ENCODE measurements around the gene TRPT1. TPM values are rescaled to one million over a fixed set of nuclear protein-coding genes. Genes with fewer than 3 reads are reported as not detected.

Gene TRPT1
- total and polyA plus RNA-seq, 9 of the 15 experiments (the other 6 are each of a cell fraction or from before 2014, with no cell fraction given), result 4.6 to 41.7 (median 23.1) TPM

GRCh38 chr11:64204464-64204989 lies 21.5 kb downstream of the TRPT1 start (continued):
- no peak for TF ChIP-seq NR3C1 (CRISPR knock-in tag; IDR thresholded peaks at IDR 0.05)
- no peak for TF ChIP-seq ZNF551 (CRISPR knock-in tag; IDR thresholded peaks at IDR 0.05)
- TF ChIP-seq GATA2 (CRISPR knock-in tag; IDR thresholded peaks at IDR 0.05), result no peak
- no peak for TF ChIP-seq TOE1 (IDR thresholded peaks at IDR 0.05; ENCODE audit: borderline replicate concordance)
- TF ChIP-seq TOE1 (CRISPR knock-in tag; IDR thresholded peaks at IDR 0.05; ENCODE audit: borderline replicate concordance, low read depth), result no peak
- TF ChIP-seq TSC22D4 (tag; IDR thresholded peaks at IDR 0.05), result no peak
- peak; percentile 36 for TF ChIP-seq E2F8 (IDR thresholded peaks at IDR 0.05; ENCODE audit: low read depth, partially characterized antibody)
- no peak for TF ChIP-seq CLOCK (CRISPR knock-in tag; IDR thresholded peaks at IDR 0.05; ENCODE audit: borderline replicate concordance)
- TF ChIP-seq NKRF (IDR thresholded peaks at IDR 0.05; ENCODE audit: borderline replicate concordance), result 0 out of 2 replicates have a peak, but pooled peaks have one; percentile 6
- TF ChIP-seq CBX3 (IDR thresholded peaks at IDR 0.05; ENCODE audit: borderline replicate concordance in 1 of 2, low read length in 2 of 2), result 0 out of 3 replicates have a peak, but pooled peaks of 1 of the 2 experiments have one; percentile 41
- no peak for TF ChIP-seq IRF9 (tag; IDR thresholded peaks at IDR 0.05)
- no peak for TF ChIP-seq CAMTA2 (CRISPR knock-in tag; conservative IDR thresholded peaks at IDR 0.05)
- TF ChIP-seq ZNF75A (CRISPR knock-in tag; IDR thresholded peaks at IDR 0.05), result no peak
- no peak for TF ChIP-seq MAFF (IDR thresholded peaks at IDR 0.05; ENCODE audit: low read length)
- TF ChIP-seq ZFP36 (IDR thresholded peaks at IDR 0.05; ENCODE audit: low read depth, low read length, partially characterized antibody), result peak; percentile 22
- no peak for TF ChIP-seq EZH2 (IDR thresholded peaks at IDR 0.05; ENCODE audit: borderline replicate concordance, low read depth, low read length)
- TF ChIP-seq CBX1 (IDR thresholded peaks at IDR 0.05; ENCODE audit: low read depth), result no peak
- TF ChIP-seq PHF21A (IDR thresholded peaks at IDR 0.05; ENCODE audit: borderline replicate concordance, low read depth), result 0 out of 2 replicates have a peak, but pooled peaks have one; percentile 9
- no peak for TF ChIP-seq SETDB1 (IDR thresholded peaks at IDR 0.05; ENCODE audit: low read length)
- TF ChIP-seq FOXK1 (CRISPR knock-in tag; IDR thresholded peaks at IDR 0.05; ENCODE audit: borderline replicate concordance), result no peak
